Stimulated activated CD4-positive, alpha-beta T cell treated with anti-CD3 and anti-CD28 coated beads, Interleukin-15, amount 100 ng/mL, for 24 hours (primary cell): ENCODE results near the gene TNS3.
"Not testable (repeated sequence)": the region's sequence is repeated elsewhere in the genome, so short reads cannot be mapped to it uniquely, and the experiment has no call there.

Experiments
- DNase-seq: peaks from one replicate; pipeline ENCODE4 v3.0.0-alpha.2; 2020

The TNS3 gene

GRCh38 chr7:47444376-47445098 is 137.4 kb downstream of the TNS3 start:
- no peak for DNase-seq

- DNase-seq, result no peak
These were observed 138.9 kb downstream of the TNS3 start for GRCh38 chr7:47443049-47443448.

GRCh38 chr7:47442605-47442865 is 139.4 kb downstream of the TNS3 start:
- no peak for DNase-seq

- DNase-seq, result no peak
These were observed 139.9 kb downstream of the TNS3 start for GRCh38 chr7:47441796-47442604.

GRCh38 chr7:47441048-47441447 is 140.9 kb downstream of the TNS3 start:
- DNase-seq, result not testable (repeated sequence)

GRCh38 chr7:47440320-47440719 is 141.6 kb downstream of the TNS3 start:
- DNase-seq, result no peak

- no peak for DNase-seq
These were observed 142.7 kb downstream of the TNS3 start for GRCh38 chr7:47439181-47439667.

GRCh38 chr7:47438411-47439029 is 143.4 kb downstream of the TNS3 start:
- no peak for DNase-seq

GRCh38 chr7:47435889-47436312 is 146.0 kb downstream of the TNS3 start:
- DNase-seq, result no peak

GRCh38 chr7:47433564-47433895 is 148.4 kb downstream of the TNS3 start:
- no peak for DNase-seq

- DNase-seq, result no peak
These were observed 149.0 kb downstream of the TNS3 start for GRCh38 chr7:47432671-47433563.

GRCh38 chr7:47430422-47430821 is 151.5 kb downstream of the TNS3 start:
- no peak for DNase-seq

- DNase-seq, result no peak
These were observed 153.0 kb downstream of the TNS3 start for GRCh38 chr7:47428768-47429472.

GRCh38 chr7:47428052-47428767 is 153.7 kb downstream of the TNS3 start:
- DNase-seq, result no peak

GRCh38 chr7:47427051-47427643 is 154.8 kb downstream of the TNS3 start:
- no peak for DNase-seq

GRCh38 chr7:47424523-47424922 is 157.4 kb downstream of the TNS3 start:
- DNase-seq, result no peak

- no peak for DNase-seq
These were observed 158.7 kb downstream of the TNS3 start for GRCh38 chr7:47423196-47423595.

GRCh38 chr7:47422611-47423010 is 159.3 kb downstream of the TNS3 start:
- DNase-seq, result no peak

GRCh38 chr7:47421456-47421855 is 160.5 kb downstream of the TNS3 start:
- DNase-seq, result no peak

- no peak for DNase-seq
These were observed 161.7 kb downstream of the TNS3 start for GRCh38 chr7:47420122-47420780.

GRCh38 chr7:47419471-47419870 is 162.4 kb downstream of the TNS3 start:
- DNase-seq, result no peak
